Left kidney (tissue), 8 donors: ENCODE results near the gene DENND5A. TPM values are rescaled to one million over a fixed set of nuclear protein-coding genes. Genes with fewer than 3 reads are reported as not detected.
A peak's percentile ranks its signal among the peaks of the same experiment; 100 is the strongest.

Experiments
- DNase-seq: peaks from one replicate; pipeline ENCODE4 v3.0.0-alpha.2; 2013
- long read RNA-seq, 8 donors: transcript quantifications; one replicate each; lab custom pipeline, GENCODE V29; 2026
- polyA plus RNA-seq: library from polyadenylated mRNA; unstranded; fragments of 120-200 nt; gene quantifications from one replicate; pipeline ENCODE4 v1.2.1, GENCODE V29; 2013; ENCODE audit not compliant: insufficient read length

DENND5A gene
- polyA plus RNA-seq = 101 TPM
- long read RNA-seq, donor 1, full-length matches to known transcripts = 1 of 144 reads
- long read RNA-seq, donor 1, partial matches to known transcripts = 124 of 144 reads
- long read RNA-seq, donor 1, other reads (novel, unspliced or antisense) = 19 of 144 reads
- long read RNA-seq, donor 2, partial matches to known transcripts = 204 of 215 reads
- long read RNA-seq, donor 2, other reads (novel, unspliced or antisense) = 11 of 215 reads
- long read RNA-seq, donor 3, full-length matches to known transcripts = 2 of 7 reads
- long read RNA-seq, donor 3, partial matches to known transcripts = 5 of 7 reads
- long read RNA-seq, donor 3, other reads (novel, unspliced or antisense) = 0 of 7 reads
- long read RNA-seq, donor 4 = 0 reads
- long read RNA-seq, donor 5, full-length matches to known transcripts = 5 of 5 reads
- long read RNA-seq, donor 5, partial matches to known transcripts = 0 of 5 reads
- long read RNA-seq, donor 5, other reads (novel, unspliced or antisense) = 0 of 5 reads
- long read RNA-seq, donor 6, full-length matches to known transcripts = 2 of 19 reads
- long read RNA-seq, donor 6, partial matches to known transcripts = 17 of 19 reads
- long read RNA-seq, donor 6, other reads (novel, unspliced or antisense) = 0 of 19 reads
- long read RNA-seq, donor 7, full-length matches to known transcripts = 4 of 4 reads
- long read RNA-seq, donor 7, partial matches to known transcripts = 0 of 4 reads
- long read RNA-seq, donor 7, other reads (novel, unspliced or antisense) = 0 of 4 reads
- long read RNA-seq, donor 8, partial matches to known transcripts = 0 of 2 reads
- long read RNA-seq, donor 8, other reads (novel, unspliced or antisense) = 0 of 2 reads

DNA sequence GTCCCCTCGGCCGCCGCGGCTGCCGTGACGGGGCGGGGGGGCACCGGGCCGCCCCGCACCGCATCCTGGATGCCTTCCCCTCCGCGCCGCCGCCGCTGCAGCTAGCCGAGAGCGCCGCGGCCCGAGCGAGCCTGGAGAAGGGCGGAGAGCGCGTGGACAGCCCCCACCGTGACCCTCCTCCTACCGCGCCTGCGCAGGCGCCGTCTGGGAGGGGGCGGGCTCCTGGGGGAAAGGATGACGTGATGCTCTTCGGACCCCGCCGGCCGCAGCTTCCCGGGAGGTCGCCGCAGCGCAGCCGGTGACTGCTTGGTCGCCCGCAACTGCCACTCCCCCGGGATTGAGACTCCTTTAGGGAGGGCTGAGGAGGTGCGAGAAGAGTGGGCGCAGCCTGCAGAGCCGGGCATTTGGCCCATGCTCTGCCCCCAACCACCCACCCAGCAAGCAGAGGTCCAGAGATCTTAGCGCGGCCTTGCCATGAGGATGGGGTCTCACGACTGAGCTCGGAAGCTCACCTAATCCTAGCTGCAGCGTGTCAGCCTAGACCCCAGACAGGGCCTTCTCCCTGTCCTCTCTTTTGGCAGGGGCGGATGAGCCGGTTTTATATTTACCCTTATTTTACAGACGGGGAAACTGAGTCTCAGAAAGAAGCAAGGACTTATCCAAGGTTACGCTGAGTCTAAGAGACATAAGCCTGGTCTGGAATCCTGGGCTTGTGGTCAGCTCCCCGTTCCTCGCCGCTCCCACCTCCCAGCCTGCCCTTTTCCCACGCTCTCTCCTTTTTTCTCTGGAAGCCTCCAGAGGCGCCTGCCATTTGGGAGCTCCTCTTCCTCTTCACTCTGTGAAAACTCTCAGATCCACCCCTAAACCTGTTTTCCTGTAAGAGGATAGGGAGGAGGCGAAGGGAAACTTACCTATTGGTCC, at the start of gene DENND5A:
Gene DENND5A, minus strand, starts transcription at position 140 of the 921 bp plus-strand sequence. CDS start 281 bp downstream, outside the sequence.
- DNase-seq = peak; percentile 91

DNA sequence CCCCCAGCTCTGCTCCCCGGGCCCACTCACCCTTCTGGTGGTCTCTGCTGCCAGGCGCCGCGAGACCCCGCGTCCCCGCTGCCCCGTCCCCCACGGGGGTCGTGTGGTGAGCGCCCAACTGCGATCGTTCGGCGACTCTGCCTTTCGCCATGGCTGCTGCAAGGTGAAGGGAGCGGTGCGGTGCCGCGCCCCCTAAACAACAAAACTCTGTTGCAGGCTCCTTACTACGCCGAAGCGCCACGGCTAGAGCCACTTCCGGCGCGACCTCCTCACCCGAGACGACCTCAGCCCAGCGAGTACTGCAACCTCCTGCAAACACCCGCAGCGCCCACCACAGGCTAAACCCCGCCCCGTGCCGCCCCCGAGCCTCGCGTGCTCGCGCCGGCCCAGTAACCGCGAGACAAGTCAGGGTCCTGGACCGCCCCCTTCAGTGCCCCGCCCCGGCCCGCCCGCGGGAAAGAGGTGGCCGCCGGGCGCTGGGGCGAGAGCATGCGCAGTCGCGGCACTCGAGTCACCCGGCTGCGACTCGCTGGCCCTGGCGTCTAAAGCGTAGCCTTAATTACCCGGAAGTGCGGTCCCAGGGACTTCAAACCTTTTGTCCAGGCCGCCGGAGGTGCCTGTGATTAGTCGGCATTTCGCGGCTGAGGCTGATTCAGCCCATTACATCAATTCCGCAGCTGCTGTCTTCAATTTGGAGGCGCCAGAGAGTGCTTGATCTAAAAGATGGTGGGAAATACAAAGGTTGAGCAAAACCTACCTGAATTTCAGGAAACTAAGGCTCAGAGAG, 49.3 kb upstream of the DENND5A start, which contains the start of gene TMEM41B:
Gene TMEM41B, minus strand, starts transcription at position 303 of the 787 bp plus-strand sequence. Its CDS starts 152 bp downstream, at position 151.
- peak; percentile 97 for DNase-seq

DNA sequence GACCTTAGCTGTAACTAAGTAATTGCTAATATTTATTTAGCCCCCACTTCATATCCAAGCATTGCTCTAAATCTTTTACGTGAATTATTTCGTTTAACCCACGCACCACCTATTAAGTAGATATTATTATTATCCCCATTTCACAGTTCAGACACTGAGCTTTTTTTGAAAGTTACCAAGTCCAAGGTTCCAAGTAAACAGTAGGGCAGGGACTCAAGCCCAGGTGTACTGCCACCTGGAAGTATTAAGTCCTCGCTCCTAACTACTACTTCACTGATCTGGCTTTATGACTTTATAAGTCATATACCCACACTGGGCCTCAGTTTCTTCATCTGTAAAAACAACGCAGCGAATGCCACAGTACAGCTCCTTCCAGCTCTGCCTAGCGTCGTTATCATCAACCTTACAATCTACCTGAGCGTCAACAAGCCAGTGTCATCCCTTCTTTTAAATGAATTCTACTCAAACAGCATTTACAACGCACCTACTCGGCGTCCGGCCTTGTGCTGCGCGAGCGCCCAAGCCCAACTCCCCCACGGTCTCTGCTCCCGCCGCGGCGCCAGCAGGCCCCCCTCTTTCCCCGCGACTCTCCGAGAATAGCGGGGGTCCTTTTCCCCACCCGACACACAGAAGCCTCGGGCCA, 48.6 kb upstream of the DENND5A start:
- DNase-seq = peak; percentile 15

DNA sequence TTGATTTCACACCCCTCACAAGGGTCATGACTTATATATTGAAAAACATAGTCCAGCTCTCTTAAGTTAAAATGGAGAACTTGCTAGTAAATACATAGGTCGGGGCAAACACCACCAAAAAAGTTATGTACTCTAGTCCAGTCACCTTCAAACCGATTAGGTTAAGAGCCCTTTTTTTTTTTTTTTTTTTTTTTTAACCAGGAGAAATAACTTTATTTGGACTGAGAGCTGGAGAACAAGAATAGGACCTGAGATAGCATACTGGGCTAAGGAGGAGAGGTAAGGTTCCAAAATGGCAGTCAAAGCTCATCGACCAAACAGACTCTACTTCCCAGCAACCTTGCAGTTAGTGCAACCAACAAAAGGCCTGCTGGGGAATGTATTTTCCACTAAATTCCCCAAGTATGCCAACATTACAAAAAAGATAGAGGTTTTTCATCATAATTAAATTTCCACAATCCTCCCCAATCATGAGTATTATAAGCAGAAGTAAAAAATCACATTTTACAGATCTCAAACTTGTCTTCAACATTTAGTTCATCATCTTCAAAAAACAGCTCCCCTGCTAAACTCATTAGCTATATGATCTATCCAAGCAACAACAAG, 45.4 kb upstream of the DENND5A start:
- no peak for DNase-seq

DNA sequence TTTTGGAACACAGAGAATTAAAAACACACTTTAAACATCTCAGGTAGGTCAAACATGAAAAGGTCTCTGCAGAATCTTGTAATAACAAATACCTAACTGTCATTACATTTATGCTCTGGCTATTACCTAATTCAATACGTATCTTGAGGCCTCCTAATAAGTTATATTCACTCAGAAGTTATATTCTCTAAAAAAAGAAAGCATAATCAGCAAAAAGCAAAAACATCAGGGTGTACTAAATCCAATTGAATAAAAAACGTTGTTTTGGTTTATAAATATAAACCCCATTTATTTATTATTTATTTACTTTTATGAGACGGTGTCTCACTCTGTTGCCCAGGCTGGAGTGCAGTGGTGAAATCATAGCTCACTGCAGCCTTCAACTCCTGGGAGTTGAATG, 39.0 kb upstream of the DENND5A start:
- DNase-seq = no peak

DNA sequence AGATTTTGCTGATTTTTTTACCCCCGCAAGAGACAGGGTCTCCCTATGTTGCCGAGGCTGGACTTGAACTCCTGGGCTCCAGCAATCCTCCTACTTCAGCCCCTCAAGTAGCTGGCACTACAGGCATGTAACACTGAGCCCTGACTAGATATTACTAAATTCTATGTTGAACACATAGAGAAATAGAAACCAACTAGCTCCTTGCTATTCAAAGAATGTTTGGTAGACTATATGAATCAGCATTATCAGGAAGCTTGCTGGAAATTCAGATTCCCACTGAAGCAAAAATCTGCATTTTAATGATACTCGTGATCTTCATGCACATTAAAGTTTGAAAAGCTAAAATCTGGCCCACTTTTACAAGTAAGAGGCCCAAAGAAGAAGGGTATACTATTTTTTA, 37.3 kb upstream of the DENND5A start:
- no peak for DNase-seq

DNA sequence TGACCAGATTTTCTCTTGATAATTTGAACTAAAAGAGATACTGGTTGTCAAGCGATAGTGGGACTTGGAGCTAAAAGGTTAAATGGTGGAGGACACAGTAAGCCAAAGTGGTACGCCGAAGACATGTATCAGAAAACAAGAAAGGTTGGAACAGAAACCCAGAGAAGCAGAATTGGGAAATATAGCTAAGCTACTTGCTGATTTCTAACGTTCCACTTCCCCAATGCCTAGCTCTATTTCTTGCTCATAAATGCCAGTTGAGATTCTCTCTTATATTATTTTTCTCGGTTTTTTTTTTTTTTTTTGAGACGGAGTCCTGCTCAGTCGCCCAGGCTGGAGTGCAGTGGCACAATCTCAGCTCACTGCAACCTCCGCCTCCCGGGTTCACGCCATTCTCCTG, 36.6 kb upstream of the DENND5A start:
- DNase-seq = no peak

DNA sequence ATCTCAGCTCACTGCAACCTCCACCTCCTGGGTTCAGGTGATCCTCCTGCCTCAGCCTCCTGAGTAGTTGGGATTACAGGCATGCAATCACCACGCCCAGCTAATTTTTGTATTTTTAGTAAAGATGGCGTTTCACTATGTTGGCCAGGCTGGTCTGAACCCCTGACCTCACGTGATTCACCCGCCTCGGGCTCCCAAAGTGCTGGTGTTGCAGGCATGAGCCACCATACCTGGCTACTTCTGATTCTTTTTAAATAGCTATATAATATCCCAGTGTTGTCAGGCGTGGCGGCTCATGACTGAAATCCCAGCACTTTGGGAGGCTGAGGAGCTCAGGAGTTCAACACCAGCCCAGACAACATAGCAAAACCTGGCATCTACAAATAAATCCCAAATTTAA, 28.5 kb upstream of the DENND5A start:
- no peak for DNase-seq

DNA sequence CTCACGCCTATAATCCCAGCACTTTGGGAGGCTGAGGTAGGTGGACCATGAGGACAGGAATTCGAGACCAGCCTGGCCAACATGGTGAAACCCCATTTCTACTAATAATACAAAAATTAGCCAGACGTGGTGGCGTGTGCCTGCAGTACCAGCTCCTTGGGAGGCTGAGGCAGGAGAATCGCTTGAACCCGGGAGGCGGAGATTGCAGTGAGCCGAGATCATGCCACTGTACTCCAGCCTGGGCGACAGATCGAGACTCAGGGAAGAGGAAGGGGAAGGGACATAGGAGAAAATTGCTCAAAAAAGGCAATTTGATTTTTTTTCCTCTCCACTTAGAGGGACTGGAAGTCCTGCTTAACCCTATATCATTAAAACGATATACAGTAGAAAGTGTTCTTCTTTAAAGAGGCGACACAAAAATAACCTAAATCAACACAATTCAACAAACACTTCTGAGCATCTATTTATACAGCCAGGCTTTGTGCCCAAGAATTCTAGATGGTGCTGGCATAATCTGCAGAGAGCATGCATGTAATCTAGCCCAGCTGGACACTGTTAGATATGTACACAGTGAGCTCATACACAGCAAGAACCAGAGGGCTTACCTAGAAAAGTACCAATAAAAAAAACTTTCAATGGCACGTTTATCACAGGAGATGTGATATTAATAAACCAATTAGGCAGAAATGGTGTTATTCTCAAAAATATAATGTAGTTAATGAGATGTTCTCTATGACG, 20.9 kb upstream of the DENND5A start:
- DNase-seq = no peak

DNA sequence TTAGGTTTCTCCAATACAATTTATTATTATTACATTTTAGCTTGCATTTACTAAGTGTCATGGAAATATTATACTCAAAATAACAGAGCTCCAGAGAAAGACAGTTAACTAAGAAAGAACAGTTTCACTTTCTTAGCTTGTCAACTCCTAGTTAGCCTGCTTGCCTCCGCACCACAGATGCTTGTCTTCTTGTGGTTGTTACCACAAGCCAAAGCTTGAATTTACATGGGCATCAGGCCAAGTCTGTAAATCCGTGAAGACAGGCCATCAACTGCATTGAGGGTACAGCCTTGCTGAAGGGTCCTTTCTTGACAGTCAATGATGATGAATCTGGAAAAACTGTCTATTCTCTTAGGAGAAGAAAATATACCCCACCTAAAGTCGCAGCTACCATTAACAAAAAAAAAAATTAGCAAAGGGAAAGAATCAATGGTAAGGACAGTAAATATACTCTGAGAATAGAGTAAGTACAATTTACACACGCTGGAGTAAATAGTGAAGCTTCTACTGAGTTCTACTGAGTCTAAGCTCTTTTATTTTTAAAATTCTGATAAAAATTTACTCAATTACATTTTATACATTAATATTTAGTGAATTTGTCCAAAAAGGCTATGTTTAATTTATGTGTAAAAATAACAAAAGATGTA, 15.6 kb upstream of the DENND5A start:
- no peak for DNase-seq

DNA sequence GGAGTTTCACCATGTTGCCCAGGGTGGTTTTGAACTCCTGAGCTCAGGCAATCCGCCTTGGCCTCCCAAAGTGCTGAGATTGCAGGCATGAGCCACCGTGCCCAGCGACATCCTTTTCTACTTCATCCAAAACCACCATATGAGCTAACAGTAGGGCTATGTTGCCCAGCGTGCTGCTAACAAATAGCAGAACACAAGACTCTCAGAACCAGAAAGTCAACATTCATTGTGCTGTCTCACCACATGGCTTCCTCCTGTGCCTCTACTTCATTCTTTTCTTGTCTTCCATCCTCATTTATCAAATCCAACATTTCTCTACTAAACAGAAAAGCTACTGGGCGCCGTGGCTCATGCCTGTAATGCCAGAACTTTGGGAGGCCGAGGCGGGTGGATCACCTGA, 12.0 kb upstream of the DENND5A start:
- DNase-seq = no peak

DNA sequence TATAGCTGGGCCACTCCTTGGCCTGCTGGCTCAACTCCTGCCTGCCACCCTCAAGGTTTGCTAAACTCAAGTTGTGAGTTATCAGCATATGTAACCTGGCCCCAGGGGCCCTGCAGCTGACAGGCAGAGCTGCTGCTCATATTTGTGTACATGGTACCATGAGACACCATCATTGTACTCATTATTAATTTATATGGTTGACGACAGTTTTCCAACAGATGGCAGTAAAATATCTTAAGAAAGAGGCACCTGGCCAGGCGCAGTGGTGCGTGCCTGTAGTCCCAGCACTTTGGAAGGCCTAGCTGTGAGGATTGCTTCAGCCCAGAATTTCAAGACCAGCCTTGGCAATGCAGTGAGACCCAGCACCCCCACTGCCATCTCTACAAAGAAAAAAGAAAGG, 11.4 kb upstream of the DENND5A start:
- DNase-seq = no peak

DNA sequence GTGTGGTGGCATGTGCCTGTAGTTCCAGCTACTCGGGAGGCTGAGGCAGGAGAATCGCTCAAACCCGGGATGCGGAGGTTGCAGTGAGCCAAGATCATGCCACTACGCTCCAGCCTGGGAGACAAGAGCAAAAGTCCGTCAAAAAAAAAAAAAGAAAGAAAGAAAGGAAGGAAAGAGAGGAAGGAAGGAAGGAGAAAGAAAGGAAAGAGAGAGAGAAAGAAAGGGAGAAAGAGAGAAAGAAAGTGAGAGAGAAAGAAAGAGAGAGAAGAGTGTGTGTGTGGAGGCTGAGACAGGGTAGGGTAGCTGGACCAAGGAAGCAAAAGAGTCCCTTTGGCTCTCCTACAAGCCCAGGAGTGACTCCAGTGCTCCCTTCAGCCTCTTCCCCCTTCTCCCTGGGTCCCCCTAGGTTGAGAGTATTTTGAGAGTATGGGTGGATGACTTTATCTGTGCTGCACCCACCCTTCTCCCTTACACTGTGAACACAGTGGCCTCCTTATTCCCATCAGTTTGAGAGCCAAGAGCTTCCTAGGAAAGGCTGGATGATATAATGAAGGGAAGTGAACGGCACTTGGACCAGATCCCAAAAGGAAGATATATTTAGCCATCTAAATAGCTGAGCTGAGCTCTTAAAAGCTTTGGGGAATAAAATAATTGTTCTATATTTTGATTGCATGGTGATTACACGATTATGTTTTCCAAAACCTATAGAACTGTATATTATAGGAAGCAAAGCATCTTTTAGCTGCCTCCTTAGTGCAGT, 9.5 kb upstream of the DENND5A start:
- DNase-seq = no peak

DNA sequence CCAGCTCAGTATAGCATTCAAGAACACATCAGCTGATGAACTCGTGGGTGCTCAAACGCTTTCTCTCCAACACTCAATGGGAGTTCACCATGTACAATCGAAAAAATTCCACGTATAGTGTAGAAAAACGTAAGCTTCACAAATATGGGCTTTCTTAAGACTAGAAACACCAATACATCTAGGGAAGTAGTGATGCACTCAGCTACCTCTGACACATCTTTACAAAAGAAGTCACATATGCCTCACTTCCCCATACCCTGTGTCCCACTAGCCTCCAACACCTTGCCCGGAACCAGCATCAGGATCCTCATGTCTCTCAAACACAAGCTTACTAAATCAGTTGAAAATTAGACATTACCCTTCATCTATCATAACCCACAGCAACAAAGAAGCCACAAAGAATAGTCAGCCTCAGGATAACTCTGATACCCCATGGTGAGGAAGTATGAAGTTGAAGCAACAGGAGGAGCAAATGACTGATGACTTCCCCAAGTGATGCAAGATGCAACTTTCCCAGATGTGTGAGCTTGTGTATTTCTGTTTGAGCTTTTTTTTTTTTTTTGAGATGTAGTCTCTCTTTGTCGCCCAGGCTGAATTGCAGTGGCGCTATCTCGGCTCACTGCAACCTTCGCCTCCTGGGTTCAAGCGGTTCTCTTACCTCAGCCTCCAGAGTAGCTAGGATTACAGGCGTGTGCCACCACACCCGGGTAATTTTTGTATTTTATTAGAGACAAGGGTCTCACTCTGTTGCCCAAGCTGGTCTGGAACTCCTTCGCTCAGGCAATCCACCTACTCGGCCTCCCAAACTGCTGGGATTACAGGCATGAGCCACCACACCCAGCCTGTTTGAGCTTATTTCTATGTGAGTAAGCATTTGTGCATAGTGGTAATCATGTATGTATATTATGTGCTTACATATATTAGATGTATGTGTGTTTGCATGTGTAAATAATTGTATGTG, 8.5 kb upstream of the DENND5A start:
- DNase-seq = no peak

DNA sequence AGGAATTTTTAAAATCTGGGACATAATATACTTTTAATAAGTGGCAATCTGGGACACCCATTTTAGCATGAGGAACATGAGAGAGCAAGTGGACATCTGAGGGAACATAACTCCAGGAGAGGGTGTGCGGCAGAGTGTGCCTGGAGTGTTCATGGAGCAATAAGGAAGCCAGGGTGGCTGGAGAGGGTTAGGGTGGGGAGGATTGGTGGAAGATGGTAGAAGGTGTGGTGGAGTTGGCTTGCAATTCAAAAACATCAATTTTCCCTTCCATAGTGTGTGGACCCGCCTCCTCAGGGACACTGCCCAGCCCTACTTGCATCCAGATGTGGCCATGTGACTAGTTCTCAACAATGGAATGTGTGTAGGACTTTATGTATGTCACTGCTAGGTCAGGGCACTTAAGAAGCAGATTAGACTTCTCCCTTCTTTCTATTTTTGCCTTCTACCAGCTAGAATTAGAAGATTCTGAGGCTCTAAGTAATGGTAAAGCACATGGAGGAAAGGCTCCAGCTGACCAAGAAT, 4.4 kb upstream of the DENND5A start:
- DNase-seq = no peak

DNA sequence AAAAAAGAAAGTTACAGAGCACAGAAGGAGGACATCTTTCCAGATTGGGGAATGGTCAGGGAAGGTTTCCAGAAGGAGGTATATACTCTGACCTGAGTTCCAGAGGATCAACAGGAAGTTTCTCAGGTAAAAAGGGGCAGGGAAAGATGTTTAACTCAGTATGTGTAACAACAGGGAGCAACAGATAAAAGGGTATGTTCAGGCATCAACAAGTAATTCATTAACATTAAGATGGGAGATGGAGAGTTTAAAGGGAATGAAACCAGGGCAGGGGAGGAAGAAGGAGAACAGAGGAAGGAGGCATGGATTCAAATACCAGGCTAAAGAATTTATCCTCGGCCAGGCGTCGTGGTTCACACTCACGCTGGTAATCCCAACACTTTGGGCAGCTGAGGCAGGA, 2.5 kb upstream of the DENND5A start:
- no peak for DNase-seq

DNA sequence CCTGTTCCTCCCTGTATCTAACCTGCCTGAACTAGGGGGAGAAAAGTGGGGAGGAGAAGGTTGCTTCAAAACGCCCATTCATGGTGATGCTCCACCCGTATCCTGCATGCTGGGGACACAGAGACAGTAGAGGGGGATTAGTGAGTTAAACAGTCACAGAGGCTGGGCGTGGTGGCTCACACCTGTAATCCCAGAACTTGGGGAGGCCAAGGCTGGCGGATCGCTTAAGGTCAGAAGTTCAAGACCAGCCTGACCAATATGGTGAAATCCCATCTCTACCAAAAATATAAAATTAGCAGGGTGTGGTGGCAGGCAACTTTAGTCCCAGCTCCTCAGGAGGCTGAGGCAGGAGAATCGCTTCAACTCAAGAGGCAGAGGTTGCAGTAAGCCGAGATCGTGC, 1.8 kb upstream of the DENND5A start:
- DNase-seq = no peak
